Vagina (tissue), 2 donors: Measurements from ENCODE around the gene WNT7B.

Experiments used
- CTCF ChIP-seq, 3 experiments: fragments of 450-650 bp in 2 of 3; fragments of 200-600 bp in 1 of 3; sonication (generic) in 1 of 3; IDR thresholded peaks; one replicate each; pipeline ENCODE4 v1.5.1; 2017 to 2019; ENCODE audit warnings: antibody characterized with exemption in 3 of 3, mild to moderate bottlenecking in 2 of 3, moderate library complexity in 2 of 3
- POLR2A ChIP-seq, 2 donors: fragments of 450-650 bp; IDR thresholded peaks; one replicate each; pipeline ENCODE4 v1.6.1; 2017; ENCODE audit warnings: antibody characterized with exemption in 2 of 2, mild to moderate bottlenecking in 2 of 2, moderate library complexity in 2 of 2
- POLR2AphosphoS5 ChIP-seq, 2 donors: sonication (generic); formaldehyde crosslinking; IDR thresholded peaks; one replicate each; pipeline ENCODE4 v1.9.0; 2017; ENCODE audit warnings: antibody characterized with exemption in 2 of 2, mild to moderate bottlenecking in 2 of 2, low read depth in 1 of 2; ENCODE audit not compliant: insufficient read depth in 1 of 2

DNA sequence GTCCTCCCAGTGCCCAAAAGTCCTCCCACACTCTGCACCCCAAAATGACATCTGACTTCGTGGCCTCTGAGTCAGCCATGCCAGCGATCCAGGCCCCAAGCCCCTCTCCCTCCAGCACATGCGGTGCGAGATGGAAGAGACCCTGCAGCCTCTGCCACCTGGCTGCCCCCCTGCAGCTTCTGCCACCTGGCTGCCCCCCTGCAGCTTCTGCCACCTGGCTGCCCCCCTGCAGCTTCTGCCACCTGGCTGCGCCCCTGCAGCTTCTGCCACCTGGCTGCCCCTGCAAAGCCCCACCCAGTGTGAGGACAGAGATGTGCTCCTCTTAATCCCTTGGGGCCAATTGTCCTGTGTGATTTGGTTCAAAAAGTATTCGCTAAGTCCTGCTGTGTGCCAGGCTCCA, 68.0 kb downstream of the WNT7B start:
- TF ChIP-seq POLR2AphosphoS5 (IDR thresholded peaks at IDR 0.05; ENCODE audit: insufficient read depth in 1 of 2, low read depth in 1 of 2) (no peak), CTCF (IDR thresholded peaks at IDR 0.05) (no peak), POLR2A (IDR thresholded peaks at IDR 0.05) (no peak)
